ENCODE results near the gene MEX3C.

The MEX3C gene

GRCh38 chr18:51133580-51134160 is 63.8 kb downstream of the MEX3C start:
- Histone ChIP-seq H3K9me2 (replicated peaks; ENCODE audit: insufficient read depth, low read length) (no peaks in the 10 kb centered on the region), H3K27ac (ENCODE audit: low read depth, low read length) (no peak overlapping the region), H3K79me2 (ENCODE audit: insufficient read depth, low read length) (no peaks in the 10 kb centered on the region), H3K9ac (ENCODE audit: low read length) (no peak overlapping the region), H3K27me3 (ENCODE audit: low read length) (no peaks in the 10 kb centered on the region), H3F3A (ENCODE audit: insufficient read depth) (0 out of 2 replicates have a peak, but pooled peaks cover 3% of the 10 kb centered on the region), H3K4me2 (ENCODE audit: low read depth, low read length, poor library complexity, severe bottlenecking) (no peak overlapping the region), H4K20me1 (ENCODE audit: low read depth, low read length) (no peaks in the 10 kb centered on the region), H2AFZ (ENCODE audit: low read depth, low read length, severe bottlenecking) (no peak overlapping the region), H3K4me3 (ENCODE audit: insufficient read depth, low read length, poor library complexity, severe bottlenecking) (no peak overlapping the region), H3K9me3 (ENCODE audit: insufficient read depth, low read length) (no peaks in the 10 kb centered on the region), H3K36me3 (ENCODE audit: low read length) (no peaks in the 10 kb centered on the region)
- TF ChIP-seq, protein P1, sequence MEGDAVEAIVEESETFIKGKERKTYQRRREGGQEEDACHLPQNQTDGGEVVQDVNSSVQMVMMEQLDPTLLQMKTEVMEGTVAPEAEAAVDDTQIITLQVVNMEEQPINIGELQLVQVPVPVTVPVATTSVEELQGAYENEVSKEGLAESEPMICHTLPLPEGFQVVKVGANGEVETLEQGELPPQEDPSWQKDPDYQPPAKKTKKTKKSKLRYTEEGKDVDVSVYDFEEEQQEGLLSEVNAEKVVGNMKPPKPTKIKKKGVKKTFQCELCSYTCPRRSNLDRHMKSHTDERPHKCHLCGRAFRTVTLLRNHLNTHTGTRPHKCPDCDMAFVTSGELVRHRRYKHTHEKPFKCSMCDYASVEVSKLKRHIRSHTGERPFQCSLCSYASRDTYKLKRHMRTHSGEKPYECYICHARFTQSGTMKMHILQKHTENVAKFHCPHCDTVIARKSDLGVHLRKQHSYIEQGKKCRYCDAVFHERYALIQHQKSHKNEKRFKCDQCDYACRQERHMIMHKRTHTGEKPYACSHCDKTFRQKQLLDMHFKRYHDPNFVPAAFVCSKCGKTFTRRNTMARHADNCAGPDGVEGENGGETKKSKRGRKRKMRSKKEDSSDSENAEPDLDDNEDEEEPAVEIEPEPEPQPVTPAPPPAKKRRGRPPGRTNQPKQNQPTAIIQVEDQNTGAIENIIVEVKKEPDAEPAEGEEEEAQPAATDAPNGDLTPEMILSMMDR (IDR thresholded peaks at IDR 0.05; ENCODE audit: insufficient read depth, low read length, poor library complexity, severe bottlenecking) = no peak
- TF ChIP-seq EZH2phosphoT487 (conservative IDR thresholded peaks at IDR 0.05; ENCODE audit: low read length) = no peak

GRCh38 chr18:51132256-51132935 is 65.1 kb downstream of the MEX3C start:
- Histone ChIP-seq H3K9me3 (ENCODE audit: insufficient read depth, low read length) (no peaks in the 10 kb centered on the region), H3K36me3 (ENCODE audit: low read length) (no peaks in the 10 kb centered on the region), H3K79me2 (ENCODE audit: insufficient read depth, low read length) (no peaks in the 10 kb centered on the region), H3K9ac (ENCODE audit: low read length) (no peak overlapping the region), H3F3A (ENCODE audit: insufficient read depth) (0 out of 2 replicates have a peak, but pooled peaks cover 3% of the 10 kb centered on the region), H3K4me2 (ENCODE audit: low read depth, low read length, poor library complexity, severe bottlenecking) (no peak overlapping the region), H3K27ac (ENCODE audit: low read depth, low read length) (no peak overlapping the region), H3K4me3 (ENCODE audit: insufficient read depth, low read length, poor library complexity, severe bottlenecking) (no peak overlapping the region), H4K20me1 (ENCODE audit: low read depth, low read length) (no peaks in the 10 kb centered on the region), H3K9me2 (replicated peaks; ENCODE audit: insufficient read depth, low read length) (no peaks in the 10 kb centered on the region), H2AFZ (ENCODE audit: low read depth, low read length, severe bottlenecking) (no peak overlapping the region), H3K27me3 (ENCODE audit: low read length) (no peaks in the 10 kb centered on the region)
- TF ChIP-seq EZH2phosphoT487 (conservative IDR thresholded peaks at IDR 0.05; ENCODE audit: low read length) = no peak

GRCh38 chr18:51128533-51128932 is 68.9 kb downstream of the MEX3C start:
- no peak overlapping the region for H2AFZ ChIP-seq (ENCODE audit: low read depth, low read length, severe bottlenecking)
- no peaks in the 10 kb centered on the region for H3K9me2 ChIP-seq (replicated peaks; ENCODE audit: insufficient read depth, low read length)
- no peak overlapping the region for H3K27ac ChIP-seq (ENCODE audit: low read depth, low read length)
- TF ChIP-seq EZH2phosphoT487 (conservative IDR thresholded peaks at IDR 0.05; ENCODE audit: low read length) = no peak
- TF ChIP-seq, protein P1 (IDR thresholded peaks at IDR 0.05; ENCODE audit: insufficient read depth, low read length, poor library complexity, severe bottlenecking) = no peak
- no peaks in the 10 kb centered on the region for H3K9me3 ChIP-seq (ENCODE audit: insufficient read depth, low read length)
- H3K27me3 ChIP-seq (ENCODE audit: low read length) = no peaks in the 10 kb centered on the region
- H3K4me3 ChIP-seq (ENCODE audit: insufficient read depth, low read length, poor library complexity, severe bottlenecking) = no peak overlapping the region
- H3K36me3 ChIP-seq (ENCODE audit: low read length) = no peaks in the 10 kb centered on the region
- 0 out of 2 replicates have a peak, but pooled peaks cover 3% of the 10 kb centered on the region for H3F3A ChIP-seq (ENCODE audit: insufficient read depth)
- H4K20me1 ChIP-seq (ENCODE audit: low read depth, low read length) = no peaks in the 10 kb centered on the region
- no peak overlapping the region for H3K4me2 ChIP-seq (ENCODE audit: low read depth, low read length, poor library complexity, severe bottlenecking)
- H3K9ac ChIP-seq (ENCODE audit: low read length) = no peak overlapping the region
- no peaks in the 10 kb centered on the region for H3K79me2 ChIP-seq (ENCODE audit: insufficient read depth, low read length)

GRCh38 chr18:51127664-51128063 is 69.8 kb downstream of the MEX3C start:
- no peaks in the 10 kb centered on the region for H3K79me2 ChIP-seq (ENCODE audit: insufficient read depth, low read length)
- no peak overlapping the region for H3K4me2 ChIP-seq (ENCODE audit: low read depth, low read length, poor library complexity, severe bottlenecking)
- H3K27me3 ChIP-seq (ENCODE audit: low read length) = no peaks in the 10 kb centered on the region
- H3K27ac ChIP-seq (ENCODE audit: low read depth, low read length) = no peak overlapping the region
- H3F3A ChIP-seq (ENCODE audit: insufficient read depth) = 0 out of 2 replicates have a peak, but pooled peaks cover 3% of the 10 kb centered on the region
- no peaks in the 10 kb centered on the region for H3K36me3 ChIP-seq (ENCODE audit: low read length)
- H4K20me1 ChIP-seq (ENCODE audit: low read depth, low read length) = no peaks in the 10 kb centered on the region
- TF ChIP-seq EZH2phosphoT487 (conservative IDR thresholded peaks at IDR 0.05; ENCODE audit: low read length) = no peak
- TF ChIP-seq, protein P1 (IDR thresholded peaks at IDR 0.05; ENCODE audit: insufficient read depth, low read length, poor library complexity, severe bottlenecking) = no peak
- no peaks in the 10 kb centered on the region for H3K9me3 ChIP-seq (ENCODE audit: insufficient read depth, low read length)
- no peak overlapping the region for H3K9ac ChIP-seq (ENCODE audit: low read length)
- no peaks in the 10 kb centered on the region for H3K9me2 ChIP-seq (replicated peaks; ENCODE audit: insufficient read depth, low read length)
- H2AFZ ChIP-seq (ENCODE audit: low read depth, low read length, severe bottlenecking) = no peak overlapping the region
- H3K4me3 ChIP-seq (ENCODE audit: insufficient read depth, low read length, poor library complexity, severe bottlenecking) = no peak overlapping the region

Measured in SU-DHL-6 (cell line).